ENCODE results near the gene VWC2L. TPM values are rescaled to one million over a fixed set of nuclear protein-coding genes. Genes with fewer than 3 reads are reported as not detected.

VWC2L gene
- polyA plus RNA-seq (ENCODE audit: insufficient read depth in 1 of 5, insufficient read length in 5 of 5, low replicate concordance in 1 of 5): under 1 TPM in 2 of 5 donors, not detected in 3; 0.06 TPM
- long read RNA-seq, donor 1: 0 reads
- long read RNA-seq, donor 2: 0 reads
- long read RNA-seq, donor 3: 0 reads
- long read RNA-seq, donor 4: 0 reads
- long read RNA-seq, donor 5: 0 reads
- long read RNA-seq, donor 6: 0 reads
- long read RNA-seq, donor 7: 0 reads
- long read RNA-seq, donor 8: 0 reads

GRCh38 chr2:214410918-214411554 is at the start of gene VWC2L:
TSS of gene VWC2L (plus strand) at chr2:214411054. CDS start at chr2:214414194, 3,140 bp downstream.
- DNase-seq: peak; percentile 47 to 76

- DNase-seq: no peak
Observed at GRCh38 chr2:214361116-214361515, 49.7 kb upstream of the VWC2L start.

- no peak for DNase-seq
Observed at GRCh38 chr2:214365549-214365948, 45.3 kb upstream of the VWC2L start.

GRCh38 chr2:214367171-214367570 is 43.7 kb upstream of the VWC2L start:
- no peak for DNase-seq

GRCh38 chr2:214376618-214377285 is 34.1 kb upstream of the VWC2L start:
- DNase-seq: no peak

DNA sequence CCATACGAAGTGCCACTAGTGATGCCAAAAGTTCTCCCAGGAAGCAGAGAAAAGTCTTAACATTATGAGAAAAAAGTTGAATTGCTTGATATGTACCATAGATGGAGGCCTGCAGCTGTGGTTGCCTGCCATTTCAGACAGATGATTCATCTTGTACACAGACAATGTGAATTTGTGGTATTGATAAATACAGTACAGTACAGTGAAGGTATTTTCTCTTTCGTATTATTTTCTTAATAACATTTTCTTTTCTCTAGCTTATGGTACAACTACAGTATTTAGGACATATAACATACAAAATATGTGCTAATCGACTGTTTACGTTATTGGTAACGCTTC is 33.6 kb upstream of the VWC2L start:
- no peak for DNase-seq

GRCh38 chr2:214378455-214379103 is 32.3 kb upstream of the VWC2L start:
- peak in 1 of 2 donors; percentile 0 for DNase-seq

DNA sequence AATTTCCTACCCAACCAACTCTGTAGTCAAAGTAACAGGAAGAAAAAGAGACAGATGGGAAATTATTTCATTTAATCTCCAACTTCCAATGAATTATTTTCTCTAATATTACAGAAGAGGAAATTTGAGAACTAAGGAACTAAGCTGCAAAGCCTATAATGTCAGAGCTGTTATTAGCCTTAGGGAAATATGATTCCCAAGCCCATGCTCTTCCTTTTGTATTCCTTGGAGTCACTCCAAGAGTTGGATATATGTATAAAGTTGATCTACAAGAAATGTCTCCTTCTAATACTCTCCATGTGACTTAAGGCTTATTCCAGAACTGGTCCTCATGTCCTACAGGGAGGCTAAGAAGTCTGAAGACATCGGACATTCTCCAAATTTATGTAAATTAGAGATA is 31.6 kb upstream of the VWC2L start:
- DNase-seq: no peak

- DNase-seq: no peak
Observed at GRCh38 chr2:214380681-214381080, 30.2 kb upstream of the VWC2L start.

DNA sequence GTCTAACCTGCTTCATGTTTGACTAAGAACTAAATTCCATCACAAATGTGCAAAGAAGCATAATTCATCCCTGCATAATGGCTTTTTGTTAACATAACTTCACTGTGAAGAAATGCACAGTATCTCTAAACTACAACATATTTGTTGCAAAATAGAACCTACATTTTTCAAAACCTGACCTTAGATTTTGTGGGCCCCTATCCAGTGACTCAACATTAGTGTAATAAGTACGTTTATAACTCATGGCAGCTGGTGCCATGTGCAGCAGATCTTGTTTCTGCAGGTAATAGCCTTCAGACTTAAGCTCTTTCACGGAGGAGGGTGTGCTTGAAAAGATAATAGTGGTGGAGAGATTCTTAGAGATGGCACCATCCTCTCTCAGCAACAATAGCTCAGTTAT is 28.6 kb upstream of the VWC2L start:
- no peak for DNase-seq

- no peak for DNase-seq
Observed at GRCh38 chr2:214386720-214387119, 24.1 kb upstream of the VWC2L start.

DNA sequence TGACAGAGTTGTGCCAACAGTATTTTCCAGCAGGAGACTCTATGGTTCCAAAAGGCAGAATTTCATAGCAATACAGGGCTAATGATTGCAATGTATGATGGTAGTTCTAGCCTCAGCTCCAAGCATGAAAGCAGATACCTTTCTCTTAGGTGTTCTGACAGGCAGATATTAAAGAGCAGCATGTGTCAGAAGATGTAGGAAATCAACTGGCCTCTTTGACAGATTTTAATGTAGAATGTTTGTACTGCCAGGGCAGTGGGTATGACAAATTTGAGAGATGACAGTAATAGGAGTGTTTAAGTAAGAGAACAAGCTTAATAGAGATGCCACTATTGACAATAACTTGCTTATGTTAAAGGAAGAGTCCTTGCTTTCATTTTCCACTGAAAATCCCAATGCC is 21.5 kb upstream of the VWC2L start:
- no peak for DNase-seq

- DNase-seq: no peak
Observed at GRCh38 chr2:214393796-214394195, 17.1 kb upstream of the VWC2L start.

GRCh38 chr2:214395040-214395439 is 15.8 kb upstream of the VWC2L start:
- no peak for DNase-seq

GRCh38 chr2:214401580-214401979 is 9.3 kb upstream of the VWC2L start:
- DNase-seq: no peak

DNA sequence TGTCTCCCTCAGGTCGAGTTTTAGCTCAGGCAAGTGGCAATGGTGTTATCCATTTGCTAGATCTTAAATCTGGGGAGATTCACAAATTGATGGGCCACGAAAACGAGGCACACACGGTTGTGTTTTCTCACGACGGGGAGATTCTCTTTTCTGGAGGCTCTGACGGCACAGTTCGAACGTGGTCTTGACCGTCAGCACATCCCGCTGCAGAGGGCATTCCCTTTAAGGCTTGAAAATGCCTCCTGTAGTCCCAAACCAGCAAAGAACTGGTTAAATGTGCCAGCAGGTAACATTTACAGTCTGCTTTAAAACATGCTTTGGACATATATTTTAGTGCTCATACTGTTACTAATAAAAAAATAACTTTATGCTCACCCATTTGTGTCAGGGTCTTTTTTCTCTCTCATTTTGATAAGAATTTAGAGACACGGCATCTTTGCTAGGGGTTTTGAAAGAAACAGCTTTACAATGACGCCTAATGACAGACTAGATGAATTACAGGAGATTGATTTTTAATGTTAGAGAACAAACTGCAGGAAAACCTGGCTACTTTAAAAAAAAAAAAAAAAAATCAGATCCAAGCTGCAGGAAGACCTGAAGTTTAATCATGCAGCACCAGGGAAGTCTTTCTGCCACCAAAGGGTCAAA is 602 bp upstream of the VWC2L start:
- DNase-seq: no peak

- DNase-seq: no peak
Observed at GRCh38 chr2:214412679-214413078, 1.8 kb downstream of the VWC2L start.

DNA sequence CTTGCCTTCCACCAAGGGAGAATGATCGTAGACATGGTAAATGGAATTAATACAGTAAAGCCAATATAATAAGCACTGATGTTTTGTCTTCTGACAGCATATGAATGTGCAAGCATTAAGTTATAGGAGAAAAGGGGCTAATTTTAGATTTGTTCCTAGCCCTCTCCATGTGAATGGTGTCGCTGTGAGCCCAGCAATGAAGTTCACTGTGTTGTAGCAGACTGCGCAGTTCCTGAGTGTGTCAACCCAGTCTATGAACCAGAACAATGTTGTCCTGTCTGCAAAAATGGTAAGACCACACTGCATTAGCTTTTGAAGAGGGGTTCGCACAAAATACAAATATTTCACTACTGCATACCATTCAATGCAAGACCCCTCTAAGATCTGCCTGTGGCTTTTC is 25.6 kb downstream of the VWC2L start:
- DNase-seq: no peak

- no peak for DNase-seq
Observed at GRCh38 chr2:214450118-214450894, 39.5 kb downstream of the VWC2L start.

GRCh38 chr2:214451516-214452275 is 40.8 kb downstream of the VWC2L start:
- no peak for DNase-seq

Measured in right lung (tissue), 10 donors.